Epithelial cell of proximal tubule (primary cell): ENCODE measurements around the gene NTMT1. TPM values are rescaled to one million over a fixed set of nuclear protein-coding genes. Genes with fewer than 3 reads are reported as not detected.

Experiments
- DNase-seq: peaks from one replicate; pipeline ENCODE4 v3.0.0-alpha.2; 2011; ENCODE audit warnings: low read depth
- H3K4me3 ChIP-seq: 2 replicates; pipeline ENCODE4 v1.5.1; 2011; ENCODE audit warnings: low read depth, mild to moderate bottlenecking, low read length
- CTCF ChIP-seq: conservative IDR thresholded peaks from 2 replicates; pipeline ENCODE4 v1.5.1; 2012; ENCODE audit warnings: low read depth, mild to moderate bottlenecking, low read length
- total RNA-seq: library from RNA; depleted of rRNA; stranded (reverse); fragments of >200 nt; gene quantifications from 2 replicates; pipeline ENCODE4 v1.2.3, GENCODE V29; 2015

The NTMT1 gene
- total RNA-seq, 1 donor from 2014 or later = 37.9 TPM

GRCh38 chr9:129673602-129674001 is 47.6 kb downstream of the NTMT1 start:
- H3K4me3 ChIP-seq = no peak overlapping the region

GRCh38 chr9:129674229-129674628 is 48.3 kb downstream of the NTMT1 start:
- TF ChIP-seq CTCF = no peak
- no peak overlapping the region for H3K4me3 ChIP-seq
- no peak for DNase-seq

More at GRCh38 chr9:129673602-129674001, 47.6 kb downstream of the NTMT1 start:
- no peak for DNase-seq
- no peak for TF ChIP-seq CTCF

GRCh38 chr9:129675620-129676019 is 49.7 kb downstream of the NTMT1 start:
- no peak overlapping the region for H3K4me3 ChIP-seq
- DNase-seq = no peak
- no peak for TF ChIP-seq CTCF

GRCh38 chr9:129676287-129676686 is 50.3 kb downstream of the NTMT1 start:
- no peak for TF ChIP-seq CTCF
- no peak overlapping the region for H3K4me3 ChIP-seq
- no peak for DNase-seq

GRCh38 chr9:129676975-129677374 is 51.0 kb downstream of the NTMT1 start:
- no peak for TF ChIP-seq CTCF
- no peak for DNase-seq
- no peak overlapping the region for H3K4me3 ChIP-seq

- no peak overlapping the region for H3K4me3 ChIP-seq
- TF ChIP-seq CTCF = no peak
- no peak for DNase-seq
Observed at GRCh38 chr9:129677456-129677855, 51.5 kb downstream of the NTMT1 start.

- H3K4me3 ChIP-seq = no peak overlapping the region
- no peak for TF ChIP-seq CTCF
- DNase-seq = no peak
Observed at GRCh38 chr9:129678844-129679243, 52.9 kb downstream of the NTMT1 start.
